ENCODE measurements around the gene CERT1.

DNA sequence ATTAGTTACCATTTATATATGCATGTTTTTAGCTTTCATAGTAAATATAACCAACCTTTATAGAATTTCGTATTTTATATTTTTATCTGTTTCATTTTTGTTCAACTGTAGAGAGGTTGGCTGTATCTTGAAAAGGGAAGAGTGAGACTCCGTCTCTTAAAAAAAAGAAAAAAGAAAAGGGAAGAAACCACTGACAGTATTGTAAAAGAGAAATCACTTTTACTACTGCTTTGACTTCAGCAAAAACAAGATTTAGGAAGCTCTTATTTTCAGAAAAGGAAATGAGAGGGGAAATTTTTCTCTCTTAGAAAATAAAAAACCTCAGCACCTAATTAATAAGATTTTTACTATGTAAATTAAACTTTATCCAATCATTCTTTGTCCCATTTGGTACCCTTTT is 14.6 kb upstream of the CERT1 start:
- TF ChIP-seq POLR2A (IDR thresholded peaks at IDR 0.05; ENCODE audit: low read depth, low read length) = no peak
- TF ChIP-seq, protein P1, sequence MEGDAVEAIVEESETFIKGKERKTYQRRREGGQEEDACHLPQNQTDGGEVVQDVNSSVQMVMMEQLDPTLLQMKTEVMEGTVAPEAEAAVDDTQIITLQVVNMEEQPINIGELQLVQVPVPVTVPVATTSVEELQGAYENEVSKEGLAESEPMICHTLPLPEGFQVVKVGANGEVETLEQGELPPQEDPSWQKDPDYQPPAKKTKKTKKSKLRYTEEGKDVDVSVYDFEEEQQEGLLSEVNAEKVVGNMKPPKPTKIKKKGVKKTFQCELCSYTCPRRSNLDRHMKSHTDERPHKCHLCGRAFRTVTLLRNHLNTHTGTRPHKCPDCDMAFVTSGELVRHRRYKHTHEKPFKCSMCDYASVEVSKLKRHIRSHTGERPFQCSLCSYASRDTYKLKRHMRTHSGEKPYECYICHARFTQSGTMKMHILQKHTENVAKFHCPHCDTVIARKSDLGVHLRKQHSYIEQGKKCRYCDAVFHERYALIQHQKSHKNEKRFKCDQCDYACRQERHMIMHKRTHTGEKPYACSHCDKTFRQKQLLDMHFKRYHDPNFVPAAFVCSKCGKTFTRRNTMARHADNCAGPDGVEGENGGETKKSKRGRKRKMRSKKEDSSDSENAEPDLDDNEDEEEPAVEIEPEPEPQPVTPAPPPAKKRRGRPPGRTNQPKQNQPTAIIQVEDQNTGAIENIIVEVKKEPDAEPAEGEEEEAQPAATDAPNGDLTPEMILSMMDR (IDR thresholded peaks at IDR 0.05; ENCODE audit: extremely low read depth in 1 of 2, insufficient read depth in 1 of 2, low read depth in 1 of 2, low read length in 2 of 2) = no peak
- TF ChIP-seq, protein P2, sequence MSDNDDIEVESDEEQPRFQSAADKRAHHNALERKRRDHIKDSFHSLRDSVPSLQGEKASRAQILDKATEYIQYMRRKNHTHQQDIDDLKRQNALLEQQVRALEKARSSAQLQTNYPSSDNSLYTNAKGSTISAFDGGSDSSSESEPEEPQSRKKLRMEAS (IDR thresholded peaks at IDR 0.05; ENCODE audit: insufficient read depth, insufficient read length) = no peak
- no peak for TF ChIP-seq EZH2 (IDR thresholded peaks at IDR 0.05; ENCODE audit: borderline replicate concordance, low read depth, low read length, severe bottlenecking)
- TF ChIP-seq POLR2AphosphoS5 (IDR thresholded peaks at IDR 0.05; ENCODE audit: insufficient read depth, low read depth, low read length) = no peak
- no peak for TF ChIP-seq JUN (IDR thresholded peaks at IDR 0.05; ENCODE audit: borderline replicate concordance, insufficient read depth, insufficient read length, low read depth)
- no peak for TF ChIP-seq MYC (IDR thresholded peaks at IDR 0.05; ENCODE audit: low read depth, low read length)

Data from endothelial cell of umbilical vein (primary cell).